ENCODE data around the gene CATSPER1.
"Not testable (repeated sequence)": the region's sequence is repeated elsewhere in the genome, so short reads cannot be mapped to it uniquely, and the experiment has no call there.

The CATSPER1 gene

GRCh38 chr11:66051766-66052663, 25.7 kb upstream of the CATSPER1 start, which contains the start of gene SF3B2:
TSS of gene SF3B2 (plus strand) at chr11:66052364. CDS start at chr11:66052385, 21 bp downstream.
- peak; percentile 98 for DNase-seq (ENCODE audit: low spot score)

- no peak for DNase-seq (ENCODE audit: low spot score)
These were observed 25.1 kb upstream of the CATSPER1 start for GRCh38 chr11:66051371-66051765.

GRCh38 chr11:66050581-66051231, 24.4 kb upstream of the CATSPER1 start:
- DNase-seq (ENCODE audit: low spot score): no peak

GRCh38 chr11:66048547-66049323, 22.5 kb upstream of the CATSPER1 start, which contains the start of gene GAL3ST3:
TSS of gene GAL3ST3 (minus strand) at chr11:66049161. CDS start at chr11:66045415, 3,746 bp downstream.
- no peak for DNase-seq (ENCODE audit: low spot score)

- no peak for DNase-seq (ENCODE audit: low spot score)
These were observed 21.5 kb upstream of the CATSPER1 start for GRCh38 chr11:66047541-66048365.

GRCh38 chr11:66046901-66047300, 20.6 kb upstream of the CATSPER1 start:
- DNase-seq (ENCODE audit: low spot score): no peak

GRCh38 chr11:66045177-66045639, 18.9 kb upstream of the CATSPER1 start:
- DNase-seq (ENCODE audit: low spot score): peak; percentile 93

- no peak for DNase-seq (ENCODE audit: low spot score)
These were observed 18.5 kb upstream of the CATSPER1 start for GRCh38 chr11:66044757-66045156.

GRCh38 chr11:66042996-66043906, 17.0 kb upstream of the CATSPER1 start:
- no peak for DNase-seq (ENCODE audit: low spot score)

- DNase-seq (ENCODE audit: low spot score): no peak
These were observed 16.1 kb upstream of the CATSPER1 start for GRCh38 chr11:66042227-66042995.

- no peak for DNase-seq (ENCODE audit: low spot score)
These were observed 13.5 kb upstream of the CATSPER1 start for GRCh38 chr11:66039765-66040164.

GRCh38 chr11:66037327-66037726, 11.0 kb upstream of the CATSPER1 start:
- DNase-seq (ENCODE audit: low spot score): no peak

GRCh38 chr11:66036334-66036710, 10.0 kb upstream of the CATSPER1 start:
- no peak for DNase-seq (ENCODE audit: low spot score)

GRCh38 chr11:66035653-66036333, 9.5 kb upstream of the CATSPER1 start:
- no peak for DNase-seq (ENCODE audit: low spot score)

- DNase-seq (ENCODE audit: low spot score): no peak
These were observed 6.9 kb upstream of the CATSPER1 start for GRCh38 chr11:66032957-66033735.

GRCh38 chr11:66023186-66023440, 3.2 kb downstream of the CATSPER1 start:
- not testable (repeated sequence) for DNase-seq (ENCODE audit: low spot score)

GRCh38 chr11:66022401-66023185, 3.7 kb downstream of the CATSPER1 start:
- DNase-seq (ENCODE audit: low spot score): peak; percentile 94

All from AG20443 (cell line).